Activated naive CD4-positive, alpha-beta T cell treated with anti-CD3 and anti-CD28 coated beads for 36 hours (primary cell): ENCODE data around the gene ADAP2. TPM values are rescaled to one million over a fixed set of nuclear protein-coding genes. Genes with fewer than 3 reads are reported as not detected.
A peak's percentile ranks its signal among the peaks of the same experiment; 100 is the strongest.
"Not testable (repeated sequence)": the region's sequence is repeated elsewhere in the genome, so short reads cannot be mapped to it uniquely, and the experiment has no call there.

Source experiments
- CTCF ChIA-PET: fragments of 350-600 bp; sonication (Branson Sonifier 250); formaldehyde crosslinking; loops from one replicate; lab custom pipeline; 2021; ENCODE audit warnings: antibody characterized with exemption; lab: Charles Lee
- DNase-seq: peaks from one replicate; pipeline ENCODE4 v3.0.0-alpha.2; 2020
- H3K27ac Mint-ChIP-seq: one replicate; pipeline ENCODE4 v1.8.0; 2021; ENCODE audit warnings: mild to moderate bottlenecking, mixed read lengths
- H3K27me3 Mint-ChIP-seq: one replicate; pipeline ENCODE4 v1.8.0; 2021; ENCODE audit warnings: low read depth, mixed read lengths
- H3K36me3 Mint-ChIP-seq: one replicate; pipeline ENCODE4 v1.8.0; 2021; ENCODE audit warnings: low read depth, mixed read lengths
- H3K4me1 Mint-ChIP-seq: one replicate; pipeline ENCODE4 v1.8.0; 2021; ENCODE audit warnings: low read depth, mixed read lengths
- H3K4me3 Mint-ChIP-seq: one replicate; pipeline ENCODE4 v1.8.0; 2021; ENCODE audit warnings: mild to moderate bottlenecking, moderate library complexity, mixed read lengths
- H3K9me3 Mint-ChIP-seq: one replicate; pipeline ENCODE4 v1.8.0; 2021; ENCODE audit warnings: mixed read lengths
- intact Hi-C: fragments of 100-400 bp; cut with micrococcal nuclease; formaldehyde crosslinking; loops from one replicate; pipeline ENCODE4 v1.15.1; 2023
- total RNA-seq, 2 experiments: library from RNA; stranded (reverse); gene quantifications; one replicate each; pipeline ENCODE4 v1.2.3, GENCODE V29; 2021

Gene ADAP2
- total RNA-seq, 2 experiments from 2014 or later: 0.32 to 0.52 TPM

DNA sequence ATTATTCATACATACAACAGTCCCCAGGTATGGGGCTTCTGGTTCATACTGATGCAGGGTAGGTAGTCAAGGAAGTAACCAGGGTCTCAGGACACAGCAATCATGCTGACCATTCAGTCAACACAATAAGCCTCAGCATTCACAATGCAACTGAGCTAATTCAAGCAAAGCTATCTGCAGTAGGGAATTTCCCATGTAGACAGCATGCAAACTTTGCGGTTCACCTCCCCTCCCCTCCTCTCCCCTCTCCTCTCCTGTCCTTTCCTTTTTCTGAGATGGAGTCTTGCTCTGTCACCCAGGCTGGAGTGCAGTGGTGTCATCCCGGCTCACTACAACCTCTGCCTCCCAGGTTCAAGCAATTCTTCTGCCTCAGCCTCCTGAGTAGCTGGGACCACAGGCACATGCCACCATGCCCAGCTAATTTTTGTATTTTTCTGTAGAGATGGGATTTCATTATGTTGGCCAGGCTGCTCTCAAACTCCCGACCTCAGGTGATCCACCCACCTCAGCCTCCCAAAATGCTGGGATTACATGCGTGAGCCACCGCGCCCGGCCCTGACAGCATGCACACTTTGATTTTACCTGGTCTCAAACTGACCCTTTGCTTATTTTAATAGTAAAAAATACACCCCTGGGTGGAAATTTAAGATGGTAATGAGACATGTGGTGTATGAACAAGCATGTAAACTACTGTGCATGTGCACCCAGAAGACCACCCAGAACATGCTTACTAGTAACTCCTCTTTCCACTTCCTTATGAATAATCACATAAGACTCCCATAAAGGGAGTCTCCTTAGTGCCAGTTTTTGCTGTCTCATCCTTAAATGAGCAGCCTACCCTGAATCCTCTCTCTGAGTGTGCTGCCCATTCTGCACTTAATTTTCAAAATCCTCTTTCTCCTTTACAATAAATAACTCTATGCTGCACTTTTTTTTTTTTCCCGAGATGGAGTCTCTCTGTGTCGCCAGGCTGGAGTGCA lies 39.8 kb downstream of the ADAP2 start:
- CTCF ChIA-PET: no interaction called here
- no peaks in the 10 kb centered on the region for H3K36me3 Mint-ChIP-seq

DNA sequence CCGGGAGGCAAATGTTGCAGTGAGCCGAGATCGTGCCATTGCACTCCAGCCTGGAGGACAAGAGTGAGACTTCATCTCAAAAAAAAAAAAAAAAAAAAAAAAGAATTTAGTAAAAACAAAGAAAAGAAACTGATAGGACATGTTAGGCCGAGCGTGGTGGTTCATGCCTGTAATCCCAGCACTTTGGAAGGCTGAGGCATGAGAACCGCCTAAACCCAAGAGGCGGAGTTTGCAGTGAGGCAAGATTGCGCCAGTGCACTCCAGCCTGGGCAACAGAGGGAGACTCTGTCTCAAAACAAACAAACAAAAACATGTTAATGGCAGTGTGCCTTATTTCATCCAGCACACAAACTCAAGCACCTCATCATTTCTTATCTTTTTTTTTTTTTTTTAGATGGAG lies 42.6 kb downstream of the ADAP2 start:
- H3K9me3 Mint-ChIP-seq, intact Hi-C loops, H3K27me3 Mint-ChIP-seq, CTCF ChIA-PET, H3K4me3 Mint-ChIP-seq, H3K27ac Mint-ChIP-seq, DNase-seq, H3K36me3 Mint-ChIP-seq: not testable (repeated sequence)
- peaks cover 14% of the 10 kb centered on the region for H3K4me1 Mint-ChIP-seq

More for the DNA sequence above, 39.8 kb downstream of the ADAP2 start:
- intact Hi-C loops: no loop called here
- H3K9me3 Mint-ChIP-seq: no peaks in the 10 kb centered on the region
- H3K4me1 Mint-ChIP-seq: peaks cover 4% of the 10 kb centered on the region
- DNase-seq: peak; percentile 41
- H3K27me3 Mint-ChIP-seq: peaks cover 4% of the 10 kb centered on the region
- H3K27ac Mint-ChIP-seq: no peak overlapping the region
- no peak overlapping the region for H3K4me3 Mint-ChIP-seq

DNA sequence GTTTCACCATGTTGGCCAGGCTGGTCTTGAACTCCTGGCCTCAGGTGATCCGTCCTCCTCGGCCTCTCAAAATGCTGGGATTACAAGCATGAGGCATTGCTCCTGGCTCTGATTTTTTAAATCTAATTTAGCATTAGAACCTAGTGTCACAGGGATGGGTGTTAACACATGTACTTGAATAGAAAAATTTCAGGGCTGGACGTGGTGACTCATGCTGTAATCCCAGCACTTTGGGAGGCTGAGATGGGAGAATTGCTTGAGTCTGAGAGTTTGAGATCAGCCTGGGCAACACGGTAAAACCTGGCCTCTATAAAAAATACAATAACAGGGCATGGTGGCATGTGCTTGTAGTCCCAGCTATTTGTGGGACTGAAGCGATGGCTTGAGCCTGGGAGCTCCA lies 43.1 kb downstream of the ADAP2 start:
- intact Hi-C loops: loop anchor here (5.0 kb wide), 1 partner anchor 603 kb away; no protein-coding TSS in a partner anchor
- Mint-ChIP-seq H3K27me3 (peaks cover 6% of the 10 kb centered on the region), H3K9me3 (no peaks in the 10 kb centered on the region), H3K4me3 (no peak overlapping the region), H3K4me1 (peaks cover 16% of the 10 kb centered on the region), H3K36me3 (no peaks in the 10 kb centered on the region), H3K27ac (no peak overlapping the region)
- DNase-seq: no peak
- CTCF ChIA-PET: interaction anchor here (0.5 kb wide), 1 partner anchor 98 kb away, joined by 3 read pairs; no protein-coding TSS in a partner anchor

DNA sequence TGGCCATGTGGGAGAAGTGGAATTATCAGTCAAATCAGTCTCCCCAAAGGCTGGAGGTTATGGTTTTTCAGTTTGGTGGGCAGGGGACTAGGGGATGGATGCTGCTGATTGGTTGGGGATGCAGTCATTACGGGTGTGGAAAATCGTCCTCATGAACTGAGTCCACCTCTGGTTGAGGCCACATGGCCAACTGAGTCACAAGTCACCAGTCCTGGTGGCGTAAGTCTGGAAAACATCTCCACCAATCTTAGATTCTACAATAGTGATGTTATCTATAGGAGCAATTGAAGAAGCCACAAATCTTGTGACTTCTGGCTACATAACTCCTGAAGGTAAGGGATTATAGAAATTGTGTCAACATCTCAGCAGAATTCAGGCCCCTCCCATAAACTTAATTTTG lies 43.9 kb downstream of the ADAP2 start:
- Mint-ChIP-seq H3K27ac (no peak overlapping the region), H3K27me3 (peaks cover 9% of the 10 kb centered on the region), H3K9me3 (no peaks in the 10 kb centered on the region), H3K4me3 (no peak overlapping the region), H3K36me3 (no peaks in the 10 kb centered on the region), H3K4me1 (peaks cover 23% of the 10 kb centered on the region)
- intact Hi-C loops: loop anchor here (5.0 kb wide), 1 partner anchor 603 kb away; no protein-coding TSS in a partner anchor
- DNase-seq: no peak
- CTCF ChIA-PET: interaction anchor here (0.5 kb wide), 1 partner anchor 99 kb away, joined by 3 read pairs; no protein-coding TSS in a partner anchor

DNA sequence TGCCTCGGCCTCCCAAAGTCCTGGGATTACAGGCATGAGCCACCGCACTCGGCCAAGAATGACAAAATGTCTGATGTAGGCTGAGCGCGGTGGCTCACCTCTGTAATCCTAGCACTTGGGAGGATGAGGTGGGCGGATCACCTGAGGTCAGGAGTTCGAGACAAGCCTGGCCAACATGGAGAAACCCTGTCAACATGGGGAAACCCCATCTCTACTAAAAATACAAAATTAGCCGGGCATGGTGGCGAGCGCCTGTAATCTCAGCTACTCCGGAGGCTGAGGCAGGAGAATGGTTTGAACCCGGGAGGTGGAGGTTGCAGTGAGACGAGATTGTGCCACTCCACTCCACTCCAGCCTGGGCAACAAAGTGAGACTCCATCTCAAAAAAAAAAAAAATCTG lies 46.2 kb downstream of the ADAP2 start:
- not testable (repeated sequence) for H3K27me3 Mint-ChIP-seq, H3K27ac Mint-ChIP-seq, H3K9me3 Mint-ChIP-seq, DNase-seq, H3K4me3 Mint-ChIP-seq
- intact Hi-C loops: loop anchor here (5.0 kb wide), 1 partner anchor 606 kb away; no protein-coding TSS in a partner anchor
- peaks cover 10% of the 10 kb centered on the region for H3K36me3 Mint-ChIP-seq
- peaks cover 29% of the 10 kb centered on the region for H3K4me1 Mint-ChIP-seq
- CTCF ChIA-PET: interaction anchor here (0.9 kb wide), 1 partner anchor 94 kb away, joined by 3 read pairs; no protein-coding TSS in a partner anchor

DNA sequence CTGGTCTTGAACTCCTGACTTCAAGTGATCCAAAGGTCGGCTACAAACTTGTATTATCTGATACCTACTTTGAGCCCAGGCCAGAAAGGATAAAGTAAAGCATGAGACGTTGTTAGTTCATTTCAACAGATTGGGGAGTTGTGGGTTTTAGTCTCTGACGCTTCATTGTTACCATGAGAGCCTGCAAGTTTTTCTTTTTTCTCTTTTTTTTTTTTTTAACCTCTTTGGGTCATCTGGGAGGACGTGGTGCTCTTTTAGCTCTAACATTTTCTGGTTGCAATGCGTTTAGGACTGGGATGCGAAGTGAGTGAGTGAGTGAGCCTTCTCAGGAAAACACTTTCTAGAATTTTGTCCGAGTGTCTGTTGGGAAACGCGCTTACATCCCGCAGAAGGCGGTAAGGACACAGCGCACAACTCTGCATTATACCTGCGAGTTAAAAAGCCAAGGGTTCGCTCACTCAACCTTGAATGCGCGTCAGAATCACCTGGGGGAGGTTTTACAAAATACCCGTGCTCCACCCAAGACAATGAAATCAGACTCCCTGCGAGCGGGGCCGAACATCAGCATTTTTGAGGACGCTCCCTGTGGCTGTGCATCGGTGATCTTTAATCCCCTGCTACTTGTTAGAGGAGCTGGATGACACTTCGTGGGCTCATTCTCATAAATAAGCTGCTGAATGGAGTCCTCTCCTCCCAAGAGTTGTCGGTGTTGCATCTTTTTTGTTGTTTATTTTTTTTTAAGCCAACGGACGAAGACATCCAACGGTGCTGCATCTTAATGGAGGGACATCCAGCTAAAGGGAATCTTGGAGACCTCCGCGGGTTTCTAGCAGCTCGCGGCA lies 48.5 kb downstream of the ADAP2 start:
- H3K4me1 Mint-ChIP-seq: peaks cover 31% of the 10 kb centered on the region
- peaks cover 14% of the 10 kb centered on the region for H3K36me3 Mint-ChIP-seq
- intact Hi-C loops: loop anchor here (1.0 to 5.0 kb wide), 3 partner anchors 37 to 608 kb away; partner anchors contain the start of gene TEFM
- CTCF ChIA-PET: interaction anchor here (0.5 to 1.6 kb wide), 4 partner anchors 48 to 245 kb away, joined by 3 to 5 read pairs (median 3); no protein-coding TSS in a partner anchor
- H3K27me3 Mint-ChIP-seq: peaks cover 9% of the 10 kb centered on the region
- H3K27ac Mint-ChIP-seq: peak overlapping the region; percentile 72
- H3K4me3 Mint-ChIP-seq: peak overlapping the region; percentile 88
- peak; percentile 33 for DNase-seq
- no peaks in the 10 kb centered on the region for H3K9me3 Mint-ChIP-seq

DNA sequence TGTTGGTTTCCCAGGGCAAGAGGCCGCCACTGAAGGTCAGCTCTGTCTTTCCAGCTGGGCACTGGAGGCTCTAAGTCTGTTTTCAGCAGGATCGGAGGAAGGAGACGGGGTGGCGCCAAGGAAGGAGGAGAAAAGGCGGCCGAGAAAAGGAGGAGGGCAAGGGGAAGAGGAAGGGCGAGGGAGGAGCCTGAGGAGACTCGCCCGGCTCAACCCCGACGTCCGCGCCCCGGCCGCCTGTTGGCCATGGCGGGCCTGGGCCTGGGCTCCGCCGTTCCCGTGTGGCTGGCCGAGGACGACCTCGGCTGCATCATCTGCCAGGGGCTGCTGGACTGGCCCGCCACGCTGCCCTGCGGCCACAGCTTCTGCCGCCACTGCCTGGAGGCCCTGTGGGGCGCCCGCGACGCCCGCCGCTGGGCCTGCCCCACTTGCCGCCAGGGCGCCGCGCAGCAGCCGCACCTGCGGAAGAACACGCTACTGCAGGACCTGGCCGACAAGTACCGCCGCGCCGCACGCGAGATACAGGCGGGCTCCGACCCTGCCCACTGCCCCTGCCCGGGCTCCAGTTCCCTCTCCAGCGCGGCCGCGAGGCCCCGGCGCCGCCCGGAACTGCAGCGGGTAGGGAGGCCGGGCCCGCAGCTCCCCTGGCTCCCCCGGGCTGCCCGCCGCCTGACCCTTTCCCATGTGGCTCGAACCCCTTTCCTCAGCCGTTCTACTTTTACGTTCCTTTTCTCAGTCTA lies 49.3 kb downstream of the ADAP2 start, which contains the start of gene RNF135:
TSS of gene RNF135 (plus strand) at position 209 of the 737 bp plus-strand sequence. CDS start at position 244, 35 bp downstream.
- peak; percentile 60 for DNase-seq
- intact Hi-C loops: loop anchor here (1.0 to 5.0 kb wide), 2 partner anchors 36 to 65 kb away; partner anchors contain the start of gene TEFM
- Mint-ChIP-seq H3K27ac (peak within 1 kb of the TSS; percentile 79), H3K9me3 (no peaks in the 10 kb centered on the region), H3K4me1 (peaks cover 31% of the 10 kb centered on the region), H3K4me3 (peak within 1 kb of the TSS; percentile 88), H3K27me3 (peaks cover 9% of the 10 kb centered on the region), H3K36me3 (peaks cover 21% of the 10 kb centered on the region)
- CTCF ChIA-PET: interaction anchor here (0.6 to 1.6 kb wide), 4 partner anchors 25 to 244 kb away, joined by 3 to 5 read pairs (median 4); no protein-coding TSS in a partner anchor

DNA sequence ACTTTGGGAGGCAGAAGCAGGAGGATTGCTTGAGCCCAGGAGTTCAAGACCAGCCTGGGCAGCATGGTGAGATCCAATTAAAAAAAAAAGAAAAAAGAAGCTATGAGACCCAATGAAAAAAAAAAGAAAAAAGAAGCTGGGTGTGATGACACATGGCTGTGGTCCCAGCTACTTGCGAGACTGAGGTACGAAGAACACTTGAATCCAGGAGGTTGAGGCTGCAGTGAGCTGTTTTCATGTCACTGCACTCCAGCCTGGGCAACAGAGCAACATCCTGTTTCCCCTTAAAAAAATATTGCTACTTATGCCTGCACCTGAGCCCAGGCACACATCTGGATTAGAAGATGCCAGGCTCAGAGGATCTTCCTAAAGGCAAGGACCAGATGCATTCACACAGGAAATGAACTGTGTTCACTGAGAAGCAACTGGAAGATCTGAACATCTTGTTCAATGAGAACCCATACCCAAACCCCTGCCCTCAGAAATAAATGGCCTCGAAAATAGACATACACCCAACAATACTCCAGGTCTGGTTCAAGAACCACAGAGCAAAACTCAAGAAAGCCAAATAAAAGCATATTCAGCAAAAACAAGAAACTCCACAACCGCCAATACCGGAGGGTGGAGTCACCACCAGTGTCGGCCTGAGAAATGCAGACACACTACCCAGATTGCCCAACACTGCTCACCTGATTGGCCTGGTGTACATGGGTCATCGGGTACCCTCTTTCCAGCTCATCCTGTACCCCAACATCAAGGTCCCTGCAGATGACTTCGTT lies 53.5 kb downstream of the ADAP2 start:
- H3K36me3 Mint-ChIP-seq: peaks cover 24% of the 10 kb centered on the region
- H3K27me3 Mint-ChIP-seq: no peaks in the 10 kb centered on the region
- no peaks in the 10 kb centered on the region for H3K9me3 Mint-ChIP-seq
- intact Hi-C loops: no loop called here
- H3K27ac Mint-ChIP-seq: no peak overlapping the region
- DNase-seq: no peak
- peaks cover 16% of the 10 kb centered on the region for H3K4me1 Mint-ChIP-seq
- CTCF ChIA-PET: interaction anchor here (1.6 kb wide), 1 partner anchor 9 kb away, joined by 6 read pairs; no protein-coding TSS in a partner anchor
- no peak overlapping the region for H3K4me3 Mint-ChIP-seq

DNA sequence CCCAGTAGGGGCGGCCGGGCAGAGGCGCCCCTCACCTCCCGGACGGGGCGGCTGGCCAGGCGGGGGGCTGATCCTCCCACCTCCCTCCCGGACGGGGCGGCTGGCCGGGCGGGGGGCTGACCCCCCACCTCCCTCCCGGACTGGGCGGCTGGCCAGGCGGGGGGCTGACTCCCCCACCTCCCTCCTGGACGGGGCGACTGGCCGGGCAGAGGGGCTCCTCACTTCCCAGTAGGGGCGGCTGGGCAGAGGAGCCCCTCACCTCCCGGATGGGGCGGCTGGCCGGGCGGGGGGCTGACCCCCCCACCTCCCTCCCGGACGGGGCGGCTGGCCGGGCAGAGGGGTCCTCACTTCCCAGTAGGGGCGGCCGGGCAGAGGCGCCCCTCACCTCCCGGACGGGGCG lies 58.2 kb downstream of the ADAP2 start:
- H3K4me1 Mint-ChIP-seq, CTCF ChIA-PET, intact Hi-C loops, H3K9me3 Mint-ChIP-seq, H3K4me3 Mint-ChIP-seq, H3K27me3 Mint-ChIP-seq, DNase-seq, H3K27ac Mint-ChIP-seq: not testable (repeated sequence)
- H3K36me3 Mint-ChIP-seq: peaks cover 11% of the 10 kb centered on the region

DNA sequence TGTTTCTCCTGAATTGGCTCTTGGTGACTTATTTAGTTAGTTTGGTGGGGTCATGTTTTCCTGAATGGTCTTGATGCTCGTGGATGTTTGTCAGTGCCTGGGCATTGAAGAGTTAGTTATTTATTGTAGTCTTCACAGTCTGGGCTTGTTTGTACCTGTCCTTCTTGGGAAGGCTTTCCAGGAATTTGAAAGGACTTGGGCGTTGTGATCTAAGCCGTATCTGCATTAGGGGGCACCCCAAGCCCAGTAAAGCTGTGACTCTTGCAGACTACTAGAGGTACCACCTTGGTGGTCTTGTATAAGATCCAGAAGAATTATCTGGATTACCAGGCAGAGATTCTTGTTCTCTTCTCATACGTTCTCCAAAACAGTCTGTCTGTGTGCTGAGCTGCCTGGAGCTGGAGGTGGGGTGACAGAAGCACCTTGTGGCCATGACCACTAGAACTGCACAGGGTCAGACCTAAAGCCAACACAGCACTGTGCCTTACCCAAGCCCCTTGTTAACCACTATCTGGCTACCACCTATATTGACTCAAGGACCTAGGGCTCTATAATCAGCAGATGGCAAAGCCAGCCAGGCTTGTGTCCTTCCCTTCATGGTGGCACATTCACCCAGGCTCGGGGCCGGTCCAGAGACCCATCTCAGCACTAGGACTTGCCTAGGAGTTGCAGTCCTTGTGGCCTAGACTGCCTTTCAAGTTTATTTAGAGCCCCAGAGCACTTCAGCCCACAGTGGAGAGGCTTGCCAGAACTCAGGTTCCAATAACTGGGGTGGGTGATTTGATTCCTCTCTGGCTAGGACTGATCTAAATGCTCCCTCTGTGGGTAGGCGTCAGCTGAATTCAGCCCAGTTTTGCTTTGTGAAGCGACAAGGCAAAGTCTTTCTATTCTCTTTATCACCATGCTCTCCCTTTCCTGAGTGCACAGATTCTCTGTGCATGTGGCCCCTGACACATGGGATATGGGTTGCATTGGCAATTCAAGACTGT lies 60.1 kb downstream of the ADAP2 start:
- Mint-ChIP-seq H3K27ac (no peak overlapping the region), H3K4me1 (peaks cover 6% of the 10 kb centered on the region), H3K9me3 (no peaks in the 10 kb centered on the region), H3K27me3 (no peaks in the 10 kb centered on the region), H3K36me3 (peaks cover 2% of the 10 kb centered on the region), H3K4me3 (no peak overlapping the region)
- DNase-seq: no peak
- intact Hi-C loops: no loop called here
- CTCF ChIA-PET: no interaction called here
